Inferior parietal cortex (tissue), 1 donor: ENCODE measurements around the gene ABCB6.

Experiments
- DNase-seq: peaks from one replicate; pipeline ENCODE4 v3.0.0-alpha.2; 2016; ENCODE audit errors: extremely low spot score

The ABCB6 gene

DNA sequence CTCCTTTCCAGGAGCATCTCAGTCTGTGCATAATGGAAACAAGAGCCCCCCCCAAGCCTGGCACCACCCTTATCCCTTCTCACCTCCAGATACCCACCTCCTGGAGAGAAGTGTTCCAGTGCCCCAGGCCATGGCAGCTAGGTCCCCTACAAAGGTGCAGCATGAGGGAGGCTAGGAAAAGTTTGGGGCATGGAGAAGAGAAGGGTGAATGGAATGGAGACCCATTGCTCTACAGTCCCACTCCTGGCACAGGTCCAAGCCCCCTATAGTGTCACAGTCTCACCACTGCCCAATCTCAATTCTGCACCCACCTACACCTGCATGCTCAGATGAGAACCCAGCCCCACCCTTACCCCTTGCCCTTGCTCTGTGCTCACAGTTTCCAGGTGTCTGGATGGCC is 49.8 kb downstream of the ABCB6 start:
- no peak for DNase-seq

DNA sequence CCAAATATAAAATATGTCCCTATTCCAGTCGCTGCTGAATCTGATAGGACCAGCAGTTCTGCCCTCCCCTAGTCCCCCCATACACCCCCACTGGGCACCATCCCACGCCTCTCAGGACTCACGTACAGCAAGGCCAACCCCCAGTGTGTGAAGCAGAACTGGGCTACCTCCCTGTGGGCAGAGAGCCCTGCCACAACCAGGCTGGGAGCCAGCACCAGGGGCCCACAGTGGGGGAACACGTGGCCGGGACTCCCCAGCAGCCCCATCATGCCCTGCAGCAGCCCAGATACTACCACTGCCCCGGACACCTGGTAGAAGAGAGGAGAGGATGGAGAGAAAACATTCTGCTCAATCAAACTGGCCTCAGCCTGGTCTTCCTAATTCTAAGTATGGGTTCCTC is 50.2 kb downstream of the ABCB6 start:
- DNase-seq = no peak

DNA sequence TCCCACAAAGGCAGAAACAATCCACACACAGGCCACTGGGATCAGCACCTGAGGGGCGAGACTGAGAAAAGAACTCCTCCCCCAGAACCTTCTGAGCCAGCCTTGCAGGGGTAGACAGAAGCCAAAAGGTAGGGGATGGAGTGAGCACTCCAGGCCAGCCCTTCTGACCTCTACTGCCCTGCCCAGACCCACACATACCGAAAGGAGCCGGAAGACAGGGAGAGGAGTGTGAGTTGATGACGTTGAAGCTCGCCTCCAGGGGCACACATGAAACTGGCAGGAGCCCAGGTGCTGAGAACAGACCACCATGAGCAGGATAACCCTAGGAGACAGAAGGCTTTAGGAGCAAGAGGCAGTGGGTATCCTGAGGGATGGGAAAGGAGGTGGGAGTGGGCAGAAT is 50.8 kb downstream of the ABCB6 start:
- DNase-seq = no peak

DNA sequence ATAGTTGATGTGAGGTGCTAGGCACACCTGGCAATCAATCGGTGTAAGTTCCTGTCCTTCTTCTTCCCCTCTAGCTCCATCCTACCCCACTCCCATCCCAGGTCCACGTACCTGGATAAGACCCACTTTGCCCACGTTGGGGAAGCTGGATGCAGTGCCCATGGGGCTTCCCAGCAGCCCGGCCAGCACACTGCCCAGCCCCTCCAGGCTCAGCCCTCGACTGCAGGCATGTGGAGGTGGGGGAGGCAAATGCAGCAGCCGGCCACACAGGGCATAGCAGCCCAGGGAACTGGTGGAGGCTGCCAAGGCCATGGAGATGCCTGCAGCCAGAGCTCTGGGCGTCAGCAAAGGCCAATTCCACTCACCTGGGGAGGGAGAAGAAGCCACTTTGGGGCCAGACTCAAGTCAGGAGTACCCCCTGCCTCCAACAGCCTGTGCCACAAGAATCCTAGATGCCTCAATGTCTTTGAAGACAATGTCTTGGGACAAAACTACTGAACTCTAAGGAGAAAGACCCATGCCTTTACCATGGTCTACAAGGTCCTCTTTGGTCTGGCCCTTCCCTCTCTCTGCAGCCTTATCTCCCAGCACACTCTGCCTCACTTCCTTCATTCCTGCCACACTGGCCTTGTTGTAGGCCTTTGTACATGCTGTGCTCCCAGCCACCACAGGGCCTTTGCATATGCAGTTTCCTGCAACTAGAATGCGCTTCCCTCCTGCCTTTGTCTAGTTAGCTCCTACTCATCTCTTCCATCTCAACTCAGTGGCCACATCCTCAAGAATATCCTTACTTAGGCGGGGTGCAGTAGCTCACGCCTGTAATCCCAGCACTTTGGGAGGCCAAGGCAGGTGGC is 53.5 kb downstream of the ABCB6 start:
- no peak for DNase-seq

DNA sequence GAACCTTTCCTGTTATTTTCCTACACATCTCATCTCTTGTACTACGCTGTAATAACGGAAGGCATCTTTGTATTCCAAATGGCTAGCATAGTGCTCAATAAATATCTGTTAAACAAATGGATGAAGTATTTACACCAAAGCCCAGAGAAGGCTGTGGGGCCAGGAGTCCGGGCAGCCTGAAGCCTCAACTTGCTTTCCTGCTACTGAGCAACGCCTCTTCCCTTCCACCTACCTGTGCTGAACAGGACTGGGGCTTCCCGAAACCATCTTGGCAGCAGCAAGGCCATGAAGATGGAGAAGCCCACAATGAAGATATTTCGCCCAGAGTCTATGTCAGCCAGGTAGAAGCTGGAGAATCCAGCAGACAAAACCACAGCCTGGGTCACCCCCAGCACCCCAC is 55.6 kb downstream of the ABCB6 start:
- DNase-seq = no peak

GRCh38 chr2:219161097-219161496 is 57.7 kb downstream of the ABCB6 start:
- no peak for DNase-seq

DNA sequence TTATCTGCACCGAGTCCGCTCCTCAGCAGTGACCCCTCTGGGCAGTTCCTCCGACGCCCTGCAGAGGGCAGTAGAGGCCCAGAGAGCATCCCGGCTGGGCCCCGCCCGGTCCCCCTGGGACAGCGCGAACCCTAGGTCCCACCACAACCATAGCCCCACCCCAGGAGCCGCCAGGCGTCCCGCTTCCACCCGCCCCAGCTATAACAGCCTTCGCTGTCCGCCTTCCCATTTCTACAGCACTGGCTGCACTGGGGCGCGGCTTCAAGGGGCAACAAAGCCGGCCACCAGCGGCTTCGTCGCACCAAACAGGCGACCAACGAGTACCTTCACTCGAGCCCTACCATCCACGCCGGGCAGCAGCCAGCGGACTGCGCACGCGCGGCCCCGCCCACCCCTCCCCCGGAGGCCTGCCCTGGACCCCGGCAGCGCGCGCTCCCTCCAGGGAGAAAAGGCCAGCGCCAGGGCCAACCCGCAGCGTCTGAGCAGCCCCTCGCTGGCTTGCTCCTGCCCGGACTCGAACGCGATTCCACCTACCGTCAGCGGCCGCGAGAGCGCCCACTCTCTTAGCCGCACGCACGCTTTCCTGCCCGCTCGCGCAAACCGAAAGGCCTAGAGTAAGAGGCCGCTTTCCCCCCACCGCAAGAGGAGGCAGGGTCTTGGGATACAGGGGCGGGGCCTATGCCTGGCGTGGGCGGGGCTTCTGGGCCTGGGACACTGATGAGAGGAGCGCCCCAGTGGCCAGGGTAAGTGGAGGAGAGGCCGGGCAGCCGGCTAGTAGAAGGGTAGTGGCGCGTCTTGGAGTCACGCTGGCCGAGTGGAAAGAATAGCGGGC is 58.4 kb downstream of the ABCB6 start, which contains the start of gene NHEJ1:
Gene NHEJ1 (minus strand): TSS at position 630 of the 832 bp plus-strand sequence. CDS start 2,453 bp downstream, outside the sequence.
- DNase-seq = peak; percentile 92
